Lung (tissue), 12 donors: Measurements from ENCODE around the gene ATP10A. TPM values are rescaled to one million over a fixed set of nuclear protein-coding genes. Genes with fewer than 3 reads are reported as not detected.

Experiments used
- ATAC-seq: fragments of 200-7000 bp; cut with Tn5 transposase; one replicate; pipeline ENCODE4 v1.9.1; 2020; ENCODE audit warnings: moderate number of reproducible peaks; ENCODE audit not compliant: insufficient read depth, low FRiP score
- DNase-seq, 3 donors: peaks; one replicate each; pipeline ENCODE4 v3.0.0-alpha.2; 2013 to 2017
- H3K27ac ChIP-seq, 2 donors: one replicate each; pipeline ENCODE4 v1.5.1; 2013; ENCODE audit warnings: mild to moderate bottlenecking in 2 of 2, moderate library complexity in 2 of 2, control low read depth in 1 of 2, inconsistent platforms in 1 of 2, low read depth in 1 of 2, low read length in 1 of 2
- H3K27me3 ChIP-seq, 3 donors: one replicate each; pipeline ENCODE4 v1.5.1; 2013; ENCODE audit warnings: low read length in 2 of 3; ENCODE audit not compliant: control insufficient read depth in 3 of 3, insufficient read depth in 3 of 3
- H3K36me3 ChIP-seq, 4 donors: one replicate each; pipeline ENCODE4 v1.5.1; 2013; ENCODE audit warnings: low read length in 4 of 4, mild to moderate bottlenecking in 1 of 4, moderate library complexity in 1 of 4; ENCODE audit not compliant: control insufficient read depth in 4 of 4, insufficient read depth in 4 of 4
- H3K4me1 ChIP-seq, 5 donors: one replicate each; pipeline ENCODE4 v1.5.1; 2013; ENCODE audit warnings: low read length in 5 of 5, mild to moderate bottlenecking in 2 of 5, moderate library complexity in 1 of 5; ENCODE audit not compliant: control insufficient read depth in 5 of 5, insufficient read depth in 5 of 5
- H3K4me3 ChIP-seq: one replicate; pipeline ENCODE4 v1.5.1; 2013; ENCODE audit warnings: mild to moderate bottlenecking, control low read depth, moderate library complexity
- H3K9ac ChIP-seq, 2 donors: one replicate each; pipeline ENCODE4 v1.5.1; 2013; ENCODE audit warnings: low read length in 2 of 2, control low read depth in 1 of 2; ENCODE audit not compliant: insufficient read depth in 1 of 2
- H3K9me3 ChIP-seq, 4 donors: one replicate each; pipeline ENCODE4 v1.5.1; 2013; ENCODE audit warnings: low read length in 3 of 4, mild to moderate bottlenecking in 1 of 4, moderate library complexity in 1 of 4; ENCODE audit not compliant: control insufficient read depth in 4 of 4, insufficient read depth in 3 of 4
- CTCF ChIP-seq: IDR thresholded peaks from 2 replicates; pipeline ENCODE4 v1.5.1; 2012; ENCODE audit warnings: mild to moderate bottlenecking; ENCODE audit errors: control extremely low read depth, extremely low read depth
- WGBS, 2 donors: extraction: QIAGEN DNeasy Blood & Tissue Kit; methylation state at CpG; one replicate each; pipeline ENCODE4 v1.1.7; 2013; 5-methylcytosine and 5-hydroxymethylcytosine counted together
- polyA plus RNA-seq, 2 donors: library from polyadenylated mRNA; stranded (reverse); fragments of 200-250 nt; gene quantifications; one replicate each; pipeline ENCODE4 v1.2.1, GENCODE V29; 2013
- total RNA-seq, 2 donors: library from RNA; depleted of rRNA in 1 of 2; stranded (reverse); fragments of >200 nt in 1 of 2; gene quantifications; one replicate each; pipeline ENCODE4 v1.2.1, GENCODE V29; 2014 to 2021
- donor health status: control.
- donor health status: control.
- donor health status: Bipolar disorder and iron deficiency.
- donor health status: healthy.
- donor health status: DM: yes; HTN: yes; CAD: no.

Gene ATP10A
- total and polyA plus RNA-seq, 4 donors: 4.5 to 33.7 (median 6.2) TPM

- WGBS, 2 donors: 79 to 85% methylated on average over 2 of the region's 2 CpGs
- ATAC-seq (no peak), DNase-seq (no peak)
- H3K27ac ChIP-seq: no peak overlapping the region
- no peaks in the 10 kb centered on the region for H3K27me3 ChIP-seq
- H3K4me3 ChIP-seq: no peak overlapping the region
- H3K36me3 ChIP-seq: no peaks in the 10 kb centered on the region
- H3K4me1 ChIP-seq: no peaks in the 10 kb centered on the region
- peaks cover 0 to 2% (median 0%) of the 10 kb centered on the region in 4 donors for H3K9me3 ChIP-seq
- TF ChIP-seq CTCF: no peak
- no peak overlapping the region for H3K9ac ChIP-seq
Measured at GRCh38 chr15:25653371-25653770, 209.8 kb downstream of the ATP10A start.

GRCh38 chr15:25652704-25653103, 210.4 kb downstream of the ATP10A start:
- ATAC-seq: no peak
- 25 to 39% methylated on average over 1 of the region's 1 CpG for WGBS, 2 donors
- no peaks in the 10 kb centered on the region for H3K4me1 ChIP-seq

GRCh38 chr15:25649390-25649789, 213.7 kb downstream of the ATP10A start:
- Histone ChIP-seq H3K9ac (no peak overlapping the region), H3K9me3 (peaks cover 0 to 2% (median 0%) of the 10 kb centered on the region in 4 donors), H3K27me3 (no peaks in the 10 kb centered on the region), H3K27ac (no peak overlapping the region), H3K36me3 (no peaks in the 10 kb centered on the region), H3K4me1 (peaks cover 0 to under 1% (median 0%) of the 10 kb centered on the region in 5 donors), H3K4me3 (no peak overlapping the region)
- no peak for TF ChIP-seq CTCF
- ATAC-seq: no peak
- no peak for DNase-seq
- 67 to 76% methylated on average over 2 of the region's 2 CpGs for WGBS, 2 donors

More at GRCh38 chr15:25652704-25653103, 210.4 kb downstream of the ATP10A start:
- Histone ChIP-seq H3K36me3 (no peaks in the 10 kb centered on the region), H3K27ac (no peak overlapping the region), H3K4me3 (no peak overlapping the region), H3K9ac (no peak overlapping the region), H3K9me3 (peaks cover 0 to 2% (median 0%) of the 10 kb centered on the region in 4 donors), H3K27me3 (no peaks in the 10 kb centered on the region)
- DNase-seq: no peak
- TF ChIP-seq CTCF: no peak

GRCh38 chr15:25643120-25643519, 220.0 kb downstream of the ATP10A start:
- Histone ChIP-seq H3K27me3 (no peaks in the 10 kb centered on the region), H3K27ac (no peak overlapping the region), H3K4me3 (no peak overlapping the region), H3K36me3 (no peaks in the 10 kb centered on the region), H3K4me1 (peaks cover 0 to 31% (median 16%) of the 10 kb centered on the region in 5 donors), H3K9ac (no peak overlapping the region), H3K9me3 (no peaks in the 10 kb centered on the region)
- no peak for ATAC-seq
- no peak for DNase-seq
- no peak for TF ChIP-seq CTCF
- WGBS, 2 donors: 57 to 58% methylated on average over 4 of the region's 4 CpGs
